NCI-H510A treated with DMSO at 0.1 percent for 48 hours (cell line): ENCODE measurements around the gene FDXR.
"Not testable (repeated sequence)": the region's sequence is repeated elsewhere in the genome, so short reads cannot be mapped to it uniquely, and the experiment has no call there.

Source experiments
- DNase-seq: peaks from one replicate; lab custom pipeline; 2025; lab: John Stamatoyannopoulos, UW

The FDXR gene, protein sequence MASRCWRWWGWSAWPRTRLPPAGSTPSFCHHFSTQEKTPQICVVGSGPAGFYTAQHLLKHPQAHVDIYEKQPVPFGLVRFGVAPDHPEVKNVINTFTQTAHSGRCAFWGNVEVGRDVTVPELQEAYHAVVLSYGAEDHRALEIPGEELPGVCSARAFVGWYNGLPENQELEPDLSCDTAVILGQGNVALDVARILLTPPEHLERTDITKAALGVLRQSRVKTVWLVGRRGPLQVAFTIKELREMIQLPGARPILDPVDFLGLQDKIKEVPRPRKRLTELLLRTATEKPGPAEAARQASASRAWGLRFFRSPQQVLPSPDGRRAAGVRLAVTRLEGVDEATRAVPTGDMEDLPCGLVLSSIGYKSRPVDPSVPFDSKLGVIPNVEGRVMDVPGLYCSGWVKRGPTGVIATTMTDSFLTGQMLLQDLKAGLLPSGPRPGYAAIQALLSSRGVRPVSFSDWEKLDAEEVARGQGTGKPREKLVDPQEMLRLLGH

DNA sequence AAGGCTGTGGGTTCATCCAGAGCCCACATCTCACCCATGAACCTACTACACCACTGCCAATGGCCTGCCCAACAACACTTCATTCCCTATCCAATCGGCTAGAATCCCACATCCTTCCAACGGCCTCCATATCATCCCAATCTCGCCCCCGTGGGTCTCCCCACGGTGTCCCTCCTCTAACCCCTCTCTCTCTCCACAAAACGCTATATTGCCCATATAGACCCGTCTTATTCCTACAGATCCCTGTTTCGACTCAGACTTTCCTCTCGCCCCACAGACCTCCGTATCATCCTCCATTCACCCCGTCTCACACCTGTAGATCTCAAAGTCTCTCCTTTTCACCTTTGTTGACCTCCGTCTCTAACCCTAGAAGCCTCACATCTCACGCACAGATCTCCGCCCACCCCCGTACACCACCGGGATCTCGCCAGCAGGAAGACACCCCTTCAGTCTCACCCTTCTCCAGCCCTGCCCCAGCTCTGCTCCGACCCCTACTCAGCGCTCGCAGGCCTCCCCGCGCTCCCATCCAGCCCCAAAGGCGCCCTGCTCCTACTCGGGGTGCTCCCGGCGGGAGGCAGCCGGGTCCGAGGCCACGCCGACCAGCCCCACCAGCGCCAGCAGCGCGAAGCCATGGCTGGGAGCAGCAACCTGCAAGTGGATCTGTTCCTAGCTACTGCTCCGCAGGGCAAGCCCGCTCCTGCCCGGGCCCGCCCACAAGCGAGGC lies at the start of gene FDXR:
FDXR (minus strand) TSS at position 682 of the 724 bp plus-strand sequence; CDS start at position 632, 50 bp downstream.
- no peak for DNase-seq

DNA sequence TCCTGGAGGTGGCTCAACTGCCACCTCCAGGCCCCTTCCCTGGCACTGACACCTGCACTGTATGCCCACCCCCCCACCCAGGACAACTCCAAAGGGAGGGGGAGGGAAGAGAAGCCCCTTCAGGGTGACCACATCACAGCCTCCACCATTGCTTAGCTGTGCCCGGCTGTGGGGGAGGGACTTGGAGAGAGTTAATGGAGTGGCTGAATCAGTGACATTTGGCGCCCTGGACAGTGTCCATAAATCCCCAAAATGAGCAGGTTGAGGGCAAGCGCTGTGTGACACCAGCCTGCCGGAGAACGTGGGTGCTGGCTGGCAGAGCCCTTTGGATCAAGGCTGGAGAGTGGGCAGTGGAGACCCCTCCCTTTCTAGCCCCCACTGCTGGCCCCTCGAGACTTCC lies 49.4 kb upstream of the FDXR start:
- no peak for DNase-seq

DNA sequence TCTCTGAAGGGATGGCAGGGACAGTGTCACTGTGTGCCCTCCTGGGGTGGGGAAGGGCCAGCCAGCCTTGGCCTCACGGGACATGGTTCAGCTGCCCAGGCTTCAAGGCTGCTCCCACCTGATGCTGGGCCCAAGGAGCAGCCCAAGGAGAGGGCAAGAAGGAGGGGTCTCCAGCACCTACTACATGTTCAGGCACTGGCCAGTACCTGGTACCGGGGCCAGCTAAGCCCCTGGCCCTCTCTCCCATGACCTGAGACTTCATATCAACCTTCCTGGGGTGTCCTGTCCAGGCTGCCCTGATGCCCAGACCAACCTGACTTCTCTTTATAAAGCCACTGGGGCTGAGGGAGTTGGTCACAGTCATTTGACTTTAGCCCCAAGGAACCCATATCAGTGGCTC lies 49.0 kb upstream of the FDXR start:
- no peak for DNase-seq

DNA sequence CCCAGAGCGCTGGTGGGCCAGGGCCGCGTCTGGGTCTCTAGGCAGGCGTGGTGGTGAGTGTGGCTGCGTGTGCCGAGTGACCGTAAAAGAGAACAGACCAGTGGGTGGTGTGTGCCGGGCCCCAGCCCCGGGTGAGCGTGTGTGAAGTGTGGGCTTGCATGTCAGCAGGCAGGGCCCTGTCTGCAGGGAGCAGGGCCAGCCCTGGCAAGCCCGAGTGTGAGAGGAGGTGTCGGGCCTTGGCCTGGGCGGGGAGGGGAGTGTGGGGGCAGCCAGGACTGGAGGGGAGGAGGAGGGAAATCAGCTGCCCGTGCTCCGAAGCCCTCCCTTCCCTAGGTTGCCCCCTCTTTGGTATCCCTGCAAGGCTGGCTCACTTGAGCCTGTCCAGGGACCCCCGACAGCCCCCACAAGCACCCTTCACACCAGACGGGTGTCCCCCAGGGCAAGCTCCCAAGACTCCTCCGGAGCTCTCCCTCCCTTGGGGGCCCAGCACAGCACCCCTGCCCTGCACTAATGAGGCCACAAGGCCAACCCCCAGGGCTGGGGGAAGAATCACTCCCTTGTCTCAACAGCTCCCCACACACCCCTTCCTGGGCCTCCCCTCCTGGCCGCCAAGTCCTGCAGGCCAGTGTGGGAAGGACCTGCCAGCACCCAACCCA lies 48.4 kb upstream of the FDXR start:
- no peak for DNase-seq

DNA sequence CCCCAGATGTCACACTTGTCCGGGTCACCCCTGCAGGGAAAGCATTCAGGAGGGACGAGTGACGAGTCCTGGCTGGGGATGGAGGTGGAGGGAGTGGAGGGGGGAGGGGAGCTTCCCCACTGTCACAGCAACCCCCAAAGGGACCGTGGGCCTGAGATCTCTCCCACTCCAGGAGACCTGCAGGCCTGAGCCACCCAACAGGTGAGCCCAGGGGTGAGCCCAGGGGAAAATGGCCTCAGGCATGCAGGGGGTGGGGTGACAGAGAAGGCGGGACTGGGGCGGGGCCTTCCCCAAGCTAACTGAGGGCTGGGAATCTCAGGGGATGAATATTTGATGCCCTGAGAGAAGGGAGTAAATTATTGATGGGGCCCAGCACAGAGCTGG lies 47.8 kb upstream of the FDXR start:
- peak; percentile 7 for DNase-seq

DNA sequence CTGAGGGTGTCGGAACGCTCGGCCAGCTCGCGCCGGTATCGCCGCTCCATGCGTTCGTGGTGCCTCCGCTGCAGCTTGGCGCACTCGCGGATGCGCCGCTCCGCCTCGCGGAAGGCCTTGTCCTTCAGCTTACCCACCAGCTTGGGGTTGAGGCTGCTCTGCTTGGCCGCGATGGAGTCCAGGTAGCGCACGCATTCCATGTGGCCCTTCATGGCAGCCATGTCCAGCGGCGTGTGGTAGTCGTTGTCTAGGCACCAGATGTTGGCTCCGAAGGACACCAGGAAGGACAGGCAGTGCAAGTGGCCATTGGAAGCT lies 47.5 kb upstream of the FDXR start:
- no peak for DNase-seq

DNA sequence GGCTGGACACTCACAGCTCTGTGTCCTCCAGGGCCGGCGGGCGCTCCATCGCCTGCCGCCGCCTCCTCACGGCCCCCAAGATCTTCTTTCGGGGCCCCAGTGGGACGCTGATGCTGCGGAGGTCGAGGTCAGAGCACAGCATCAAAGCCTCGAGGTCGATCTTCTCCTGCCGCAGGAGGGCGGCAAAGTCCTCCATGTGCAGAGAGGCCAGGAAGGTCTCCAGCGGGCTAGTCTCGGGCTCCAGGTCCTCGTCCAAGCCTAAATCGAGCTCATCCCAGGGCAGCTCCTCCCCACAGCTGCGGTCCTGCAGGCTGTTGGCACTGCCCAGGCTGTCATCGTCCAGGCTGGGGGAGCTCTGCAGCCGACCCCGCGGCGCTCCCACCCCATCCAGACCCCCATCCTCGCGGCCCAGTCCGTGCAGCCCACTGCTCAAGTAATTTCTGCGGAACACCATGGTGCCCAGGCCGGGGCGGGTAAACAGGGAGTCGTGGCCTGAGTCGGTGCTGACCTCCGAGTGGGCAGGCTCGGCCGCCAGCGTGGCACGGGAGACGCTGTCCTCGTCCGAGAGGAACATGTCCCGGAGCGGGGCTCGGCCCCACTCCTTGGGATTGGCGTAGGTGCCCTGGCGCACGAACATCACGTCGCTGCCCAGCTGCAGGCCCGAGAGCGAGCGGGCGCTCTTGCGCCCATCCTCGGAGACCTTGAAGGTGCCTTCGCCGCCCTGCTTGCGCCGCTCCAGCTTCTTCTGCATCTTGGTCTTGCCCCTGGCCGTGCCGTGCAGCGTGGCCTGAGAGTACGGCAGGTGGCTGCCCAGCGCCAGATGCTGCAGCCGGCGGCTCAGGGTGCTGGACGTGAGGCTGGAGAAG lies 46.9 kb upstream of the FDXR start:
- peak; percentile 18 for DNase-seq

DNA sequence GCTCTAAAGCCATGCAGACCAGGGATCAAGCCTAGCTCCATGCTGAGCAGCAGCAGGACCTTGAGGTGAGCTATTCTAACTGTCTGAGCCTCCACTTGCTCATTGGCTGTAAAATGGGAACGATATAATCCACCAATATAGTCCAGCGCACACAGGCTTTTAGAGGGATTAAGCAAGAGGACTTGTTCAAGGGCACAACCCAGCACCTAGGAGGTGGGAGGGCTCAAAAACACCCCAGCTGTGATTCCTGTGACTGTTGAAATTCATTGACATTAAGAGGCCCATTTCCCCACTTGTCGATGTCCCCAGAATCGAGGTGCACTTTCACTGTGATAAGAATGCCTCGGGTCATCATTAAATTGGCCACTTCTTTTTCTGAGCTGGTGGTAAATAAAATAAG lies 46.1 kb upstream of the FDXR start:
- DNase-seq, result no peak

DNA sequence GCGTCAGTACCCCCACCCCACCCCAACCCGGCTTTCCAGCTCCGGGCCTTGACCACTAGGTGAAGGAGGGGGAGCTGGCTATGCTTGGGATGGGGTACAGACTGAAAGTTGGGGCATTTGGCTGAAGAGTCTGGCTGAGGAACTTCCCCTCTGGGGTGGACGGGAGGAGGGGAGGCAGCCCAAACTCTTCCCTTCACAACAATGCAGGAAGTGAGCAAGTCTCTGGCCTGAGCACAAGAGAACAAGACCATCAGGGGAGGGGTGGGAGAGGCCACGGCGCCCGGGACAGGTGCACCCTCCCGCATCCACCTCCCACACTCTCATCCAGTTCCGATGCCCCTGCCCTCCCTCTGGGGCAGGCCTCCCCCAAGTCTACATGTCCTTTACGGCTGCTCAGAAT lies 44.6 kb upstream of the FDXR start:
- no peak for DNase-seq

DNA sequence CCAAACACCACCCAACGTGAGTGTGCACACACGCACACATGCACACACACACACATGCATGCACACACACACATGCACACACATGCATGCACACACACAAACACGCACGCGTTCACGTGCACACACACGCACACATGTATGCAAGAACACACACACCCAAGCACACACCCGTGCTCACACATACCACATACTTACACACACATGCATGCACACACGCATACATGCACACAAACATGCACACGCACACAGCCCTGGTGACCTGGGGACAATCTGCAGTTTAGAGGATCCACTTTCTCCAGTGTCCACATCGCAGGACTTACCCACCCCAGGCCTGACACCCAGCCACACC lies 44.0 kb upstream of the FDXR start:
- DNase-seq, result no peak

DNA sequence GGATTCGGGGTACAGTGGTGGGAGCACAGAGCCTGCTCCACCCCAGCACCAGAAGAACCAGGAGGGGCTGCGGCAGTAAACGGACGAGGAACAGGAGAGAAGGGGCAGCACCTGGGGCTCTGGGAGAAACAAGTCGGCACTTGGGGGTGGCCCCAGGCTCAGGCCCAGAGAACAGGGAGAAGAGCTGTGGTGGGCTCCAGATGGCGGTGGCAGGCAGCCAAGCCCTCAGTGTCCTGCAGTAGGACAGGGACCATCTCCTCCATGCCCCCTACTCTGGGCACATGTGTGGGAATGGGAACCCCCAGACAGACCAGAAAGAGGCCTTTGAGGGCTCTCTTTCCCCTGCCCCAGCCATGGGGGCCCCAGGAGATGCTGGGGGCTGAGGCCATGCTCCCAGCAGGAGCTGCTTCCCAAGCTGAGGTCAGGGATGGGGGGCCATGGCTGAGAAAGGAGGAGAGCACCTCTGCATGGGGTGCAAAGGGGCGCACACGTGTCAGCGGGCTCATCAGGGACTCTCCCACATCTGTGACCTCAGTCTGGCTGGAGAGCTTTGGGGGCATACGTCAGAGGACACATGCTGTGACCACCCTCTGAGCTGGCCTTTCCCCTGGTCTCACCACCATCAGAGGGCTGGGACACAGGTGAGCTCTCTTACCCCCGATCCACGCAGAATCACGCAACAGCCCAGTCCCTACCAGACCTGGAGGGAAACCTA lies 43.5 kb upstream of the FDXR start:
- no peak for DNase-seq

DNA sequence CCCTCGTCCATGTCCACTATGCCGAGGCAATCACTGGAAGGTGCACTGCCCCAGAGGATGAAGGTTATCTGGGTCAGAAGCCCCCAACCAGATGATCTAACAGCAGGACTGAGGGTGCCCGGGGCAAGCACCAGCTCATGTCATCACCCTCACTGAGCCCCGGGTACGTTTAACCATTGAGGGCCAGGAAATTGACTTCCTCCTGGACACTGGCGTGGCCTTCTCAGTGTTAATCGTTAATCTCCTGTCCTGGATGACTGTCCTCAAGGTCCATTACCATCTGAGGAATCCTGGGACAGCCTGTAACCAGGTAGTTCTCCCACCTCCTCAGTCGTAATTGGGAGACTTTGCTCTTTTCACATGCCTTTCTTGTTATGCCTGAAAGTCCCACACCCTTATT lies 38.6 kb upstream of the FDXR start:
- DNase-seq, result not testable (repeated sequence)

DNA sequence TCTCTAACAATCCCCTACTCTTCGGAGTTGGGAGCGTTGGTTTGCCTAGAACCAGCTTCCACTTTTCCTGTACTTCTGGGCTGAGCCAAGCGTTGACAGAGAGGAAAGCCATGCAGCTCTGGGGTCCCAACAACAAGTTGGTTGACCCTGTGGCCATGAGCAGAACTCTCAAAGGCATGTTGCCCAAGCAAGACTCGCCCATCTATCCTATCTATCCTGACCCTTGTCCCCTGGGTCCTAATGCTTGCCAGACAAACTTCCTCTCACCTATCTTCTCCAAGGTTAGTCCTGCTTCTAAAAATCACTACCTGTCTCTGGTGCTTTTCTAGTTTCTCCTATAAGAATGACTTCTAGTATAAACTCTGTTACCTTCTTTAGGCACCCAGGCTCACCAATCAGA lies 36.3 kb upstream of the FDXR start:
- DNase-seq, result not testable (repeated sequence)

DNA sequence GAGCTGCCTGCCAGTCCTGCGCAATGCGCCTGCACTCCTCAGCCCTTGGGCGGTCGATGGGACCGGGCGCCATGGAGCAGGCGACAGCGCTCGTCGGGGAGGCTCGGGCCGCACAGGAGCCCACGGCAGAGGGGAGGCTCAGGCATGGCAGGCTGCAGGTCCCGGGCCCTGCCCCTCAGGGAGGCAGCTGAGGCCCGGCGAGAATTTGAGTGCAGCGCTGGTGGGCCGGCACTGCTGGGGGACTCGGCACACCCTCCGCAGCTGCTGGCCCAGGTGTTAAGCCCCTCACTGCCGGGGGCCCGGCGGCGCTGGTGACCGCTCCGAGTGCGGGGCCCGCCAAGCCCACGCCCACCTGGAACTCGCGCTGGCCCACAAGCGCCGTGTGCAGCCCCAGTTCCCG lies 34.2 kb upstream of the FDXR start:
- no peak for DNase-seq

DNA sequence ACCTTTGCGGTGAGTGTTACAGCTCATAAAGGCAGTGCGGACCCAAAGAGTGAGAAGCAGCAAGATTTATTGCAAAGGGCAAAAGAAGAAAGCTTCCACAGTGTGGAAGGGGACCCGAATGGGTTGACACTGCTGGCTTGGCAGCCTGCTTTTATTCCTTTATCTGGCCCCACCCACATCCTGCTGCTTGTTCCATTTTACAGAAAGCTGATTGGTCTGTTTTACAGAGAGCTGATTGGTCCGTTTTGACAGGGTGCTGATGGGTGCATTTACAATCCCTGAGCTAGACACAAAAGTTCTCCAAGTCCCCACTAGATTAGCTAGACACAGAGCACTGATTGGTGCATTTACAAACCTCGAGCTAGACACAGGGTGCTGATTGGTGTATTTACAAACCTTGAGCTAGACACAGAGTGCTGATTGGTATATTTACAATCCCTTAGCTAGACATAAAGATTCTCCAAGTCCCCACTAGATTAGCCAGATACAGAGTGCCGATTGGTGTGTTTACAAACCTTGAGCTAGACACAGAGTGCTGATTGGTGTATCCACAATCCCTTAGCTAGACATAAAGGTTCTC lies 33.5 kb upstream of the FDXR start:
- DNase-seq, result not testable (repeated sequence)

DNA sequence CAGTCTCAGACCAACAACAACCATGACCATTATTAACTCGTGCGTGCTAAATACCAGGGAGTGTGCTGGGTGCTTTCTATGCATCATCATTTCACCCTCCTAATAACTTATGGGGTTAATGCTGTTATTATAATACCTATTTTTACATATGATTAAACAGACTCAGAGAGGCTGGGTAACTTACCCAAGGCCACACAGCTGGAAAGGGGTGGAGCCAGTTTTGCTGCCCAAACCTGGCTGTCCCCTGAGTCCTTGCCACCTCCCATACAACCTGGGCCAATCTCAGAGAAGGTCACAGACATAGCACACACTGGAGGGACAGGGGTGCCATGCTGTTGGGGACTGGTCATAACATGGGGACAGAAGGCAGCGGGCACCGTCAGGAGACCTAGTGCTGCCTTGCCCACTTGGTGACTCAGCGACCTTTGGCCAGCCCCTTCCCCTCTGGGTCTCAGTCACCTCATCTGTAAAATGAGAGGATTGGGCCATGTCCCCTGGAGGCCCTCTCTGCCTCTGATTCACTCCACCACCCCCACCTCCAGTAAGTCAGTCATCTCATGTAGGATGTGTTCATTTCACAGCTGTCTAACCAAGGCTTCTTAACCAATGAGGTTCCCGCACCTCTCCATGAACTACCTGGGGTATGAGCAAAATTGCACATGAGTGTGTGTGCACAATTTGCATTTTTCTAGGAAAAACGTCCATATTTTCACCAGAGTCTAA lies 32.1 kb upstream of the FDXR start:
- no peak for DNase-seq

DNA sequence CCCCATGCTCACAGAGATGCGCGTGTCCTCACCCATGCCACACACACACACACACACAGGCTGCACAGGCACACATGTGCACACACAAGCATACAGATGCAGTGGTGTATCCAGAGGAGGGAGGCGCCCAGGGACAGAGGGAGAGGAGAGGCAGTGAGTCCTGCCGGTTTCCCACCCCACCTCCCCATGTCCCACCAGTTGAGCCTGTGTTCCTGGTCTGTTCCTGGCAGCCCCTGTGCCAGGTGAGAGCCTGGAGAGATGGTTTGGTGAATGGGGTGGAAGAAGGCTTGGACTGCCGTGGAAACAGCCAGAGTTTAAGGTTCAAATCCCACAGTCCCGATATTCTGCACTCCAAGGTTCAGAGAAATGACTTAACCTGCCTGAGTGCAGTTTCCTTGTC lies 30.9 kb upstream of the FDXR start:
- DNase-seq, result no peak

DNA sequence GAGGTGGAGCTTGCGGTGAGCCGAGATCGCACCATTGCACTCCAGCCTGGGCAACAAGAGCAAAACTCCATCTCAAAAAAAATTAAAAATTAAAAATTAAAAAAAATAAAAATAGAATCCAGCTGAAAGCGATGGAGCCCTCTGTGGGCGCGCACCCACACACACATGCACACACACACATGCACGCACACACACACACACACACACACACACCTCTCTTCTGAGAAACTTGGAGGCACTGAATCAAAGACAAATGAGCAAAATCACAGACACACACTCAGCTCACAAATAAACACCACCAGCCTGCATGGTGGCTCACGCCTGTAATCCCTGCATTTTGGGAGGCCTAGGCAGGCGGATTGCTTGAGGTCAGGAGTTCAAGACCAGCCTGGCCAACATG lies 30.2 kb upstream of the FDXR start:
- DNase-seq, result no peak

DNA sequence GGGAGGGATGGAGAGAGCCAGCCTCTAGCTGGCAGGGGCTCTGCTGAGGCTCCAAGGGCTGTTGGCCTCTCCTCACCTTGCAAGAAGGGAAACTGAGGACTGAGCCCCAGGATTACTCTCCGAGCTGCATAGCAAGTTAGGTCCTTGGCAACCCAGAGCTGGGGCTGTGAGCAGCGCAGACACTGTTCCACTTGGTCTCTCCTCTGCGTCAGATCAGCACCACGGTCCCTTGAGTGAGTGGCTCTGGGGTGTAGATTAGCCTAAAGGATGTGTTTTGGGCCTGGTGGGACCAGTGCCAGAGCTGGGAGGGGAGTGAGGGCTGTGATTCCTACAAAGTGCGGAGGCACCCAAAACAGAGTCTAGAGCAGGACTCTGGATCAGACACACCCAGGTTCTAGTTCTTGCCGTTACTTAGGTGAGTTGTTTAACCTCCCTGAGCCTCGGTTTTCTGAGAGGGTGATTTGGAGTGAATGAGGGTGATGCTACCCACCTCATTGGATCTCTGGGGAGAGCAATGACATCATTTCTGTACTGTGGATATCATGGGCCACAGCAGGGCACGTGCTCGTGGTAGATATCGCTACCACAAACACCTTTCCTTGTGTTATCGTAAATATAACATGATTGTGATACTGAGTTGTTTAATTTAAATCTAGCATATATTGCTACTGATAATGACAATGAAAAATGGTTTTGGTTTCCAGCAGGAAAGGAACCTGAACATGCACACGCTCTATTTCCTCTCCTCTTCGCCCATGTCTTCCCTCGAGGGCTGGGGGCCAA lies 28.8 kb upstream of the FDXR start:
- no peak for DNase-seq

DNA sequence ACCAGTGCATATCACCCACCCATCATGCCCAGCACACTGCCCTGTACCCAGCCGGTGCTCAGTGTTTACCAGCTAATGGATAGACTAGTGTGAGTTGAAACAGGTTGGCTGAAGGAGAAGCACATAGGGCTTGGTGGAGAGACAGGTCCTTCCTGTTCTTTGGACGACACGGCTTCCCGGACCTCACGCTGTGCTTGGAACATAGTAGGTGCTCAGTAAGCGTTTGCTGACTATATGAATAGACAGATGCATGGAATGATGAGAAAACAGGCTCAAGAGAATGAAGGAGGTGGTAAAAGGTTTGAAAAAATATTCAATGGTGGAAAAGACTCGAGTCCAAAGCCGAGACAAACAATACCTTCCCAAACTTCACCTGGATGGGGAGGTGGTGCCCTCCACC lies 27.4 kb upstream of the FDXR start:
- no peak for DNase-seq
